A549 (cell line): Measurements from ENCODE around the gene MED26.

Experiments used
- CBX2 ChIP-seq: fragments of 200-600 bp; sonication (generic); IDR thresholded peaks from 2 replicates; pipeline ENCODE4 v1.6.1; 2016; ENCODE audit warnings: low read depth, mild to moderate bottlenecking, borderline replicate concordance
- EHF ChIP-seq: fragments of 250-450 bp; sonication (Bioruptor Pico); IDR thresholded peaks from 2 replicates; pipeline ENCODE4 v1.5.0; 2020; ENCODE audit warnings: mild to moderate bottlenecking
- EHMT2 ChIP-seq: fragments of 200-600 bp; sonication (generic); IDR thresholded peaks from 2 replicates; pipeline ENCODE4 v1.6.1; 2016; ENCODE audit warnings: antibody characterized with exemption, low read depth, mild to moderate bottlenecking, moderate library complexity
- EP300 ChIP-seq, 2 experiments: fragments of >200 bp; sonication (Bioruptor Twin); formaldehyde crosslinking; IDR thresholded peaks; 2 replicates in 1 of 2; 3 replicates in 1 of 2; pipeline ENCODE4 v1.6.1; 2016 to 2017
- KDM5A ChIP-seq: fragments of 200-600 bp; sonication (generic); IDR thresholded peaks from 2 replicates; pipeline ENCODE4 v1.6.1; 2016; ENCODE audit warnings: antibody characterized with exemption, mild to moderate bottlenecking
- MAX ChIP-seq: IDR thresholded peaks from 2 replicates; pipeline ENCODE4 v1.6.1; 2012
- MAZ ChIP-seq: fragments of 150-350 bp; IDR thresholded peaks from 2 replicates; pipeline ENCODE4 v1.6.1; 2014; ENCODE audit warnings: antibody characterized with exemption, low read depth, low read length, borderline replicate concordance
- NPAS2 ChIP-seq: fragments of 250-450 bp; sonication (Bioruptor Pico); IDR thresholded peaks from 2 replicates; pipeline ENCODE4 v1.8.0; 2022; ENCODE audit warnings: mild to moderate bottlenecking, moderate library complexity, borderline replicate concordance
- POLR2AphosphoS2 ChIP-seq: conservative IDR thresholded peaks from 2 replicates; pipeline ENCODE4 v1.6.1; 2012; ENCODE audit warnings: low read length, improper control_type of control experiment, inconsistent platforms
- RAD21 ChIP-seq, 2 experiments: fragments of >200 bp in 1 of 2; sonication (Bioruptor Twin) in 1 of 2; formaldehyde crosslinking in 1 of 2; IDR thresholded peaks in 1 of 2; conservative IDR thresholded peaks in 1 of 2; 2 replicates in 1 of 2; 3 replicates in 1 of 2; pipeline ENCODE4 v1.6.1; 2012 to 2018; ENCODE audit warnings: inconsistent platforms in 1 of 2
- REST ChIP-seq: fragments of 200-600 bp; sonication (generic); IDR thresholded peaks from 2 replicates; pipeline ENCODE4 v1.6.1; 2016; ENCODE audit warnings: antibody characterized with exemption, mild to moderate bottlenecking, moderate library complexity
- SREBF2 ChIP-seq: fragments of 450-650 bp; IDR thresholded peaks from 2 replicates; pipeline ENCODE4 v1.6.1; 2014; ENCODE audit warnings: mild to moderate bottlenecking, moderate library complexity
- TF ChIP-seq, protein P1 (sequence below): fragments of 450-650 bp; IDR thresholded peaks from 2 replicates; pipeline ENCODE4 v1.6.1; 2014; ENCODE audit warnings: antibody characterized with exemption
- TF ChIP-seq, protein P2 (sequence below): fragments of >200 bp; sonication (Bioruptor Twin); formaldehyde crosslinking; IDR thresholded peaks from 3 replicates; pipeline ENCODE4 v1.5.1; 2016

DNA sequence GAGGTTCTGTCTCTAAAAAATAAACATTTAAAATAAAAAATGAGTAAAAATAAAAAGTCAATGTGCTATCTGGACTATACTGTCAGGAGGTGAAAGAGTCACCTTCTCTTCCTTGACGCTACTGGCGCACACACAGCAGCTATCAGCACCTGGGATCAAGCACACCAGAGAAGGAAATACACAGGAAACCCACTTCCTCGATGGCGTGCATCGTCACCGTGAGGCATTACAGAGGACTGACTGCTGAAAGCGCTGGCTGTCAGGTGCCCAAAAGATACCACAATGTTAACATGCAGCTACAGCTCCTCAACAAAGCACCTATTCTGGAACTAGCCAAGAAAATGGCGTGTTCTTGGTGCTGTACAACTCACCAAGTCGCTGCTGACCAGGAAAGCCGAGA is 61.8 kb downstream of the MED26 start:
- TF ChIP-seq, protein P1, sequence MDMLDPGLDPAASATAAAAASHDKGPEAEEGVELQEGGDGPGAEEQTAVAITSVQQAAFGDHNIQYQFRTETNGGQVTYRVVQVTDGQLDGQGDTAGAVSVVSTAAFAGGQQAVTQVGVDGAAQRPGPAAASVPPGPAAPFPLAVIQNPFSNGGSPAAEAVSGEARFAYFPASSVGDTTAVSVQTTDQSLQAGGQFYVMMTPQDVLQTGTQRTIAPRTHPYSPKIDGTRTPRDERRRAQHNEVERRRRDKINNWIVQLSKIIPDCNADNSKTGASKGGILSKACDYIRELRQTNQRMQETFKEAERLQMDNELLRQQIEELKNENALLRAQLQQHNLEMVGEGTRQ, result no peak
- TF ChIP-seq SREBF2 (no peak), EP300 (IDR thresholded peaks at IDR 0.05) (no peak), KDM5A (no peak), RAD21 (conservative IDR thresholded peaks at IDR 0.05 in 1 of 2, IDR thresholded peaks at IDR 0.05 in 1 of 2) (no peak), REST (no peak), CBX2 (no peak), MAZ (no peak), NPAS2 (no peak), POLR2AphosphoS2 (no peak), EHMT2 (no peak), EHF (CRISPR knock-in tag) (no peak), MAX (no peak)
- TF ChIP-seq, protein P2, sequence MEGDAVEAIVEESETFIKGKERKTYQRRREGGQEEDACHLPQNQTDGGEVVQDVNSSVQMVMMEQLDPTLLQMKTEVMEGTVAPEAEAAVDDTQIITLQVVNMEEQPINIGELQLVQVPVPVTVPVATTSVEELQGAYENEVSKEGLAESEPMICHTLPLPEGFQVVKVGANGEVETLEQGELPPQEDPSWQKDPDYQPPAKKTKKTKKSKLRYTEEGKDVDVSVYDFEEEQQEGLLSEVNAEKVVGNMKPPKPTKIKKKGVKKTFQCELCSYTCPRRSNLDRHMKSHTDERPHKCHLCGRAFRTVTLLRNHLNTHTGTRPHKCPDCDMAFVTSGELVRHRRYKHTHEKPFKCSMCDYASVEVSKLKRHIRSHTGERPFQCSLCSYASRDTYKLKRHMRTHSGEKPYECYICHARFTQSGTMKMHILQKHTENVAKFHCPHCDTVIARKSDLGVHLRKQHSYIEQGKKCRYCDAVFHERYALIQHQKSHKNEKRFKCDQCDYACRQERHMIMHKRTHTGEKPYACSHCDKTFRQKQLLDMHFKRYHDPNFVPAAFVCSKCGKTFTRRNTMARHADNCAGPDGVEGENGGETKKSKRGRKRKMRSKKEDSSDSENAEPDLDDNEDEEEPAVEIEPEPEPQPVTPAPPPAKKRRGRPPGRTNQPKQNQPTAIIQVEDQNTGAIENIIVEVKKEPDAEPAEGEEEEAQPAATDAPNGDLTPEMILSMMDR, result no peak
